ENCODE measurements around the gene ADGRF4.

Gene ADGRF4

DNA sequence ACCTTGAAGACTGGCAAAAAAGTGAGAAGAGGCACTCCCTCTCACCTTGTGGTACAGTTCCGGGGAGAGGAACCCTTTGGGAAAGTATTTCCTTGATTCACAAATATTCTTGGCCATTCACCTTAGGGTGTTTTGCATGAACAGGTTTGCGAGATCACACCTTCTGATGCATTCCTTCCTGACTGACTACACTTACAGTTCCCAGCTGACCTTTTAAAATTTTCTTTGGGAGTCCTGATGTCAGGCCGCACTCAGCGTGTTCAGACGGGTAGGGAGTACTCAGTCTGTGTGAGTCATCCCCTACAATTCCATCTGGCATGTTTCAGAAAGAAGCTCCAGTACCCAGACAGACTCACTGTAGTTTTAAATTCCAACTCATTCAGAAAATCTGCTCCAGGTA lies 1.7 kb downstream of the ADGRF4 start:
- Histone ChIP-seq H2AFZ (ENCODE audit: low read length) (no peak overlapping the region), H3K9ac (ENCODE audit: low read length) (no peak overlapping the region)
- DNase-seq = no peak

DNA sequence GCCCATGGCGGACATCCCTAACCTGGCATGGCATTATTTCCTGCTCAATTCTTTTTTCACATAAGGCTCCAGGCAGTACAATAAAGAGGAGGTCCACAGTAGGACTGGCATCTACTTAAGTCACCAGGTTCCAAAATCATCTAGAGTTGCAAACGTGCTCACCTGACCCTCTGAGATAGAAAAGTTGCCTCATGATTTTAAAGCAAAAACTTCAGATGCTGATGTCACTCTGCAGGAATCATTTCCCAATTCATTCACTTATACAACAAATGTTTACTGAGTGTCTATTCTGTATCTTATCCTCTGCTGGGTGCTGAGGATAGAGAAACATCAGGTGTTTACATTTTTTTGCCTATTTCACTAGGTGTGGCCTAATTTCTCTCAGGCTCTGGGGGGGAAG lies 2.2 kb downstream of the ADGRF4 start:
- Histone ChIP-seq H2AFZ (ENCODE audit: low read length) (no peak overlapping the region), H3F3A (ENCODE audit: insufficient read depth, low read length) (no peaks in the 10 kb centered on the region), H3K4me3 (ENCODE audit: low read length) (no peak overlapping the region), H3K79me2 (ENCODE audit: low read length) (no peaks in the 10 kb centered on the region), H3K4me2 (ENCODE audit: low read depth, low read length) (no peak overlapping the region), H3K9me3 (replicated peaks; ENCODE audit: insufficient read depth, low read length) (no peaks in the 10 kb centered on the region), H4K20me1 (ENCODE audit: insufficient read depth, low read length) (no peaks in the 10 kb centered on the region), H3K9me2 (replicated peaks; ENCODE audit: insufficient read depth, low read length) (no peaks in the 10 kb centered on the region), H3K27ac (ENCODE audit: low read length) (no peak overlapping the region), H3K27me3 (replicated peaks; ENCODE audit: insufficient read depth, low read length) (peaks cover 4% of the 10 kb centered on the region; the same call in 1 of the 2 replicates), H3K36me3 (replicated peaks; ENCODE audit: insufficient read depth, low read length) (no peaks in the 10 kb centered on the region), H3K9ac (ENCODE audit: low read length) (no peak overlapping the region), H3K4me1 (ENCODE audit: low read length) (no peaks in the 10 kb centered on the region)
- TF ChIP-seq EZH2 (optimal IDR thresholded peaks at IDR 0.05; ENCODE audit: low read depth, low read length) = no peak
- TF ChIP-seq, protein P1, sequence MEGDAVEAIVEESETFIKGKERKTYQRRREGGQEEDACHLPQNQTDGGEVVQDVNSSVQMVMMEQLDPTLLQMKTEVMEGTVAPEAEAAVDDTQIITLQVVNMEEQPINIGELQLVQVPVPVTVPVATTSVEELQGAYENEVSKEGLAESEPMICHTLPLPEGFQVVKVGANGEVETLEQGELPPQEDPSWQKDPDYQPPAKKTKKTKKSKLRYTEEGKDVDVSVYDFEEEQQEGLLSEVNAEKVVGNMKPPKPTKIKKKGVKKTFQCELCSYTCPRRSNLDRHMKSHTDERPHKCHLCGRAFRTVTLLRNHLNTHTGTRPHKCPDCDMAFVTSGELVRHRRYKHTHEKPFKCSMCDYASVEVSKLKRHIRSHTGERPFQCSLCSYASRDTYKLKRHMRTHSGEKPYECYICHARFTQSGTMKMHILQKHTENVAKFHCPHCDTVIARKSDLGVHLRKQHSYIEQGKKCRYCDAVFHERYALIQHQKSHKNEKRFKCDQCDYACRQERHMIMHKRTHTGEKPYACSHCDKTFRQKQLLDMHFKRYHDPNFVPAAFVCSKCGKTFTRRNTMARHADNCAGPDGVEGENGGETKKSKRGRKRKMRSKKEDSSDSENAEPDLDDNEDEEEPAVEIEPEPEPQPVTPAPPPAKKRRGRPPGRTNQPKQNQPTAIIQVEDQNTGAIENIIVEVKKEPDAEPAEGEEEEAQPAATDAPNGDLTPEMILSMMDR (IDR thresholded peaks at IDR 0.05; ENCODE audit: low read length) = no peak
- TF ChIP-seq EZH2phosphoT487 (IDR thresholded peaks at IDR 0.05; ENCODE audit: low read length) = no peak
- DNase-seq = no peak

More for the DNA sequence above, 1.7 kb downstream of the ADGRF4 start:
- Histone ChIP-seq H3K4me1 (ENCODE audit: low read length) (no peaks in the 10 kb centered on the region), H3F3A (ENCODE audit: insufficient read depth, low read length) (no peaks in the 10 kb centered on the region), H3K4me2 (ENCODE audit: low read depth, low read length) (no peak overlapping the region), H3K27ac (ENCODE audit: low read length) (no peak overlapping the region), H3K4me3 (ENCODE audit: low read length) (no peak overlapping the region), H4K20me1 (ENCODE audit: insufficient read depth, low read length) (no peaks in the 10 kb centered on the region), H3K9me2 (replicated peaks; ENCODE audit: insufficient read depth, low read length) (no peaks in the 10 kb centered on the region), H3K27me3 (replicated peaks; ENCODE audit: insufficient read depth, low read length) (peaks cover 4% of the 10 kb centered on the region; the same call in 1 of the 2 replicates), H3K36me3 (replicated peaks; ENCODE audit: insufficient read depth, low read length) (no peaks in the 10 kb centered on the region), H3K79me2 (ENCODE audit: low read length) (no peaks in the 10 kb centered on the region), H3K9me3 (replicated peaks; ENCODE audit: insufficient read depth, low read length) (no peaks in the 10 kb centered on the region)
- TF ChIP-seq EZH2phosphoT487 (IDR thresholded peaks at IDR 0.05; ENCODE audit: low read length) (no peak), EZH2 (optimal IDR thresholded peaks at IDR 0.05; ENCODE audit: low read depth, low read length) (no peak)
- TF ChIP-seq, protein P1 (IDR thresholded peaks at IDR 0.05; ENCODE audit: low read length) = no peak

DNA sequence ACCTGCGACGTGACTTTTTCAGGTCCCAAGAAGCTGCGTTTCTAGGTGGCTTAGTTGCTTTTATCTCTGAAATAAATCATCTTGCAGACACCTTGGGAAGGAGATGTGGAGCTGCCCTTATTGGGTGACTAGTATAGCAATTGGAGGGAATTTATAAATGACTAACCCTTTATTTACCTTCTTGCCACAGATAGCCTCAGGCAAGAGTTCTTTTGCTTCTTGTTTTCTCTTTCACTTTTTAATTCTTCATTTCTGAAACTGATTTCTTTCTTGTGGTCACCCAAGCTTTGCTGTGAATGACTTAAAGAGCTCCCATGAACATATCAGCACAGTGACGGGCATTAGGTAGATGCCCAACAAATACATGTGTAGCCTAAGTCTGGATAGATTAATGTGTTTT lies 3.0 kb downstream of the ADGRF4 start:
- Histone ChIP-seq H3K79me2 (ENCODE audit: low read length) (no peaks in the 10 kb centered on the region), H3F3A (ENCODE audit: insufficient read depth, low read length) (no peaks in the 10 kb centered on the region), H2AFZ (ENCODE audit: low read length) (no peak overlapping the region), H3K9ac (ENCODE audit: low read length) (no peak overlapping the region), H3K4me1 (ENCODE audit: low read length) (no peaks in the 10 kb centered on the region), H3K4me2 (ENCODE audit: low read depth, low read length) (no peak overlapping the region), H3K9me2 (replicated peaks; ENCODE audit: insufficient read depth, low read length) (no peaks in the 10 kb centered on the region), H4K20me1 (ENCODE audit: insufficient read depth, low read length) (no peaks in the 10 kb centered on the region), H3K36me3 (replicated peaks; ENCODE audit: insufficient read depth, low read length) (no peaks in the 10 kb centered on the region), H3K9me3 (replicated peaks; ENCODE audit: insufficient read depth, low read length) (no peaks in the 10 kb centered on the region), H3K27me3 (replicated peaks; ENCODE audit: insufficient read depth, low read length) (peaks cover 4% of the 10 kb centered on the region; the same call in 1 of the 2 replicates), H3K4me3 (ENCODE audit: low read length) (no peak overlapping the region), H3K27ac (ENCODE audit: low read length) (no peak overlapping the region)
- TF ChIP-seq EZH2phosphoT487 (IDR thresholded peaks at IDR 0.05; ENCODE audit: low read length) = no peak
- peak; percentile 40 for DNase-seq

- H3K9me2 ChIP-seq (replicated peaks; ENCODE audit: insufficient read depth, low read length) = no peaks in the 10 kb centered on the region
- H3K9ac ChIP-seq (ENCODE audit: low read length) = no peak overlapping the region
- H3F3A ChIP-seq (ENCODE audit: insufficient read depth, low read length) = no peaks in the 10 kb centered on the region
- no peaks in the 10 kb centered on the region for H3K36me3 ChIP-seq (replicated peaks; ENCODE audit: insufficient read depth, low read length)
- no peaks in the 10 kb centered on the region for H4K20me1 ChIP-seq (ENCODE audit: insufficient read depth, low read length)
- no peaks in the 10 kb centered on the region for H3K79me2 ChIP-seq (ENCODE audit: low read length)
- H2AFZ ChIP-seq (ENCODE audit: low read length) = no peak overlapping the region
- H3K4me2 ChIP-seq (ENCODE audit: low read depth, low read length) = no peak overlapping the region
- TF ChIP-seq, protein P1 (IDR thresholded peaks at IDR 0.05; ENCODE audit: low read length) = no peak
- TF ChIP-seq EZH2 (optimal IDR thresholded peaks at IDR 0.05; ENCODE audit: low read depth, low read length) = no peak
- TF ChIP-seq EZH2phosphoT487 (IDR thresholded peaks at IDR 0.05; ENCODE audit: low read length) = no peak
- no peaks in the 10 kb centered on the region for H3K4me1 ChIP-seq (ENCODE audit: low read length)
- no peak overlapping the region for H3K4me3 ChIP-seq (ENCODE audit: low read length)
- H3K27ac ChIP-seq (ENCODE audit: low read length) = no peak overlapping the region
- no peaks in the 10 kb centered on the region for H3K9me3 ChIP-seq (replicated peaks; ENCODE audit: insufficient read depth, low read length)
- H3K27me3 ChIP-seq (replicated peaks; ENCODE audit: insufficient read depth, low read length) = no peaks in the 10 kb centered on the region
- no peak for DNase-seq
These were observed 10.8 kb downstream of the ADGRF4 start for GRCh38 chr6:47709160-47709559.
